ENCODE results near the gene POLDIP3. TPM values are rescaled to one million over a fixed set of nuclear protein-coding genes. Genes with fewer than 3 reads are reported as not detected.

Gene POLDIP3
- total RNA-seq, 1 experiment from 2014 or later, result 67.6 TPM

- RAD21 ChIA-PET (ENCODE audit: low non-redundant PET in 1 of 2, low total read pairs in 2 of 2, uncharacterized antibody in 2 of 2, unreplicated experiment in 2 of 2), result no interaction called here
- CTCF ChIA-PET, result no interaction called here
- Histone ChIP-seq H3K27me3 (ENCODE audit: insufficient read depth, low read length) (no peaks in the 10 kb centered on the region), H3K9me2 (ENCODE audit: insufficient read depth) (no peaks in the 10 kb centered on the region), H3K9me3 (ENCODE audit: control insufficient read depth in 1 of 2, insufficient read depth in 1 of 2, low read depth in 1 of 2, low read length in 2 of 2) (no peaks in the 10 kb centered on the region), H3K27ac (ENCODE audit: low read depth, low read length) (no peak overlapping the region), H3K4me2 (ENCODE audit: low read length) (no peak overlapping the region), H3K9ac (ENCODE audit: low read length) (no peak overlapping the region), H3K79me2 (ENCODE audit: insufficient read depth, low read length) (no peaks in the 10 kb centered on the region), H4K20me1 (ENCODE audit: insufficient read depth) (no peaks in the 10 kb centered on the region), H3K4me1 (ENCODE audit: control insufficient read depth in 1 of 2, insufficient read depth in 2 of 2, low read length in 2 of 2) (peaks cover 0 to 4% of the 10 kb centered on the region in 2 experiments; a peak in 1 of 4 replicates), H2AFZ (ENCODE audit: low read depth, low read length, poor library complexity, severe bottlenecking) (no peak overlapping the region), H3K4me3 (replicated peaks in 1 of 2; ENCODE audit: low read depth in 1 of 2, low read length in 2 of 2) (no peak overlapping the region), H3K36me3 (ENCODE audit: control insufficient read depth in 1 of 2, insufficient read depth in 2 of 2, low read length in 2 of 2) (no peaks in the 10 kb centered on the region; a peak in 1 of 4 replicates)
- intact Hi-C loops (cut with micrococcal nuclease), result no loop called here
- TF ChIP-seq POLR2A (IDR thresholded peaks at IDR 0.05; ENCODE audit: borderline replicate concordance, extremely low read depth, insufficient read depth, insufficient read length) (no peak), RAD21 (IDR thresholded peaks at IDR 0.05; ENCODE audit: low read depth) (no peak), EZH2 (IDR thresholded peaks at IDR 0.05) (no peak), CTCF (IDR thresholded peaks at IDR 0.05 in 2 of 3, conservative IDR thresholded peaks at IDR 0.05 in 1 of 3; ENCODE audit: borderline replicate concordance in 1 of 3, insufficient read depth in 1 of 3, low read depth in 2 of 3, low read length in 2 of 3) (no peak), REST (IDR thresholded peaks at IDR 0.05; ENCODE audit: low read depth) (no peak), ZNF274 (IDR thresholded peaks at IDR 0.05; ENCODE audit: low read depth, low read length) (no peak)
- POLR2A ChIA-PET, result no interaction called here
- no TSS peak for BruUV-seq (replicated peaks)
- ATAC-seq, result no peak
- DNase-seq (ENCODE audit: low read depth, low spot score), result no peak
Measured at GRCh38 chr22:42549331-42550060, 65.2 kb downstream of the POLDIP3 start.
